Left forelimb (tissue), 1 donor: ENCODE results near the gene MYH7.
"Not testable (repeated sequence)": the region's sequence is repeated elsewhere in the genome, so short reads cannot be mapped to it uniquely, and the experiment has no call there.

Source experiments
- DNase-seq: peaks from one replicate; pipeline ENCODE4 v3.0.0-alpha.2; 2018; ENCODE audit warnings: low spot score

MYH7 gene

GRCh38 chr14:23406725-23407355 lies 28.6 kb downstream of the MYH7 start:
- DNase-seq: no peak

- DNase-seq: no peak
These were observed 29.2 kb downstream of the MYH7 start for GRCh38 chr14:23406244-23406643.

- no peak for DNase-seq
These were observed 29.9 kb downstream of the MYH7 start for GRCh38 chr14:23405516-23406025.

GRCh38 chr14:23405096-23405495 lies 30.4 kb downstream of the MYH7 start:
- no peak for DNase-seq

- DNase-seq: no peak
These were observed 31.0 kb downstream of the MYH7 start for GRCh38 chr14:23404331-23404900.

GRCh38 chr14:23403908-23404307 lies 31.6 kb downstream of the MYH7 start:
- no peak for DNase-seq

GRCh38 chr14:23403139-23403438 lies 32.4 kb downstream of the MYH7 start:
- no peak for DNase-seq

- no peak for DNase-seq
These were observed 32.9 kb downstream of the MYH7 start for GRCh38 chr14:23402296-23403138.

- no peak for DNase-seq
These were observed 34.2 kb downstream of the MYH7 start for GRCh38 chr14:23401291-23401690.

- not testable (repeated sequence) for DNase-seq
These were observed 34.8 kb downstream of the MYH7 start for GRCh38 chr14:23400496-23401149.

GRCh38 chr14:23399591-23399990 lies 35.9 kb downstream of the MYH7 start:
- DNase-seq: no peak

GRCh38 chr14:23399136-23399535 lies 36.3 kb downstream of the MYH7 start:
- no peak for DNase-seq

- DNase-seq: no peak
These were observed 37.1 kb downstream of the MYH7 start for GRCh38 chr14:23398348-23398747.

- no peak for DNase-seq
These were observed 38.6 kb downstream of the MYH7 start for GRCh38 chr14:23396781-23397407.

- DNase-seq: no peak
These were observed 39.3 kb downstream of the MYH7 start for GRCh38 chr14:23396126-23396525.

GRCh38 chr14:23392613-23393012 lies 42.8 kb downstream of the MYH7 start:
- no peak for DNase-seq

GRCh38 chr14:23389871-23390270 lies 45.6 kb downstream of the MYH7 start:
- not testable (repeated sequence) for DNase-seq

- no peak for DNase-seq
These were observed 46.1 kb downstream of the MYH7 start for GRCh38 chr14:23389396-23389795.

GRCh38 chr14:23388996-23389395 lies 46.5 kb downstream of the MYH7 start:
- no peak for DNase-seq

- no peak for DNase-seq
These were observed 47.3 kb downstream of the MYH7 start for GRCh38 chr14:23387916-23388882.

GRCh38 chr14:23386999-23387398 lies 48.5 kb downstream of the MYH7 start:
- DNase-seq: no peak
